GM19240 (cell line): ENCODE results near the gene TEAD3.

ENCODE experiments used
- DNase-seq: peaks from one replicate; pipeline ENCODE4 v3.0.0; 2011; ENCODE audit warnings: low spot score; ENCODE audit not compliant: insufficient read length

Gene TEAD3

GRCh38 chr6:35512740-35513139, 15.9 kb upstream of the TEAD3 start, which contains the start of gene TULP1:
TULP1 (minus strand) TSS chr6:35512896; CDS start chr6:35512858, 38 bp downstream.
- DNase-seq = no peak

GRCh38 chr6:35512006-35512405, 15.1 kb upstream of the TEAD3 start:
- DNase-seq = no peak

- DNase-seq = no peak
These were observed 14.7 kb upstream of the TEAD3 start for GRCh38 chr6:35511562-35511941.

- DNase-seq = no peak
These were observed 14.2 kb upstream of the TEAD3 start for GRCh38 chr6:35510916-35511561.

- no peak for DNase-seq
These were observed 11.7 kb upstream of the TEAD3 start for GRCh38 chr6:35508542-35508941.

- no peak for DNase-seq
These were observed 11.1 kb upstream of the TEAD3 start for GRCh38 chr6:35508027-35508426.

- no peak for DNase-seq
These were observed 10.3 kb upstream of the TEAD3 start for GRCh38 chr6:35507221-35507620.

- no peak for DNase-seq
These were observed 9.7 kb upstream of the TEAD3 start for GRCh38 chr6:35506536-35506935.

- no peak for DNase-seq
These were observed 9.1 kb upstream of the TEAD3 start for GRCh38 chr6:35505999-35506412.

GRCh38 chr6:35503534-35503933, 6.7 kb upstream of the TEAD3 start:
- DNase-seq = no peak

GRCh38 chr6:35501784-35502183, 4.9 kb upstream of the TEAD3 start:
- no peak for DNase-seq

- no peak for DNase-seq
These were observed 3.9 kb upstream of the TEAD3 start for GRCh38 chr6:35500782-35501181.

- DNase-seq = no peak
These were observed 2.5 kb upstream of the TEAD3 start for GRCh38 chr6:35499372-35499771.

GRCh38 chr6:35498422-35499067, 1.7 kb upstream of the TEAD3 start:
- no peak for DNase-seq

- no peak for DNase-seq
These were observed 917 bp upstream of the TEAD3 start for GRCh38 chr6:35497571-35498421.

GRCh38 chr6:35496036-35496840, 641 bp downstream of the TEAD3 start:
- no peak for DNase-seq

- DNase-seq = no peak
These were observed 1.4 kb downstream of the TEAD3 start for GRCh38 chr6:35495258-35496035.

- DNase-seq = no peak
These were observed 2.7 kb downstream of the TEAD3 start for GRCh38 chr6:35494161-35494563.

GRCh38 chr6:35493307-35493983, 3.4 kb downstream of the TEAD3 start:
- no peak for DNase-seq

- no peak for DNase-seq
These were observed 4.0 kb downstream of the TEAD3 start for GRCh38 chr6:35492974-35493284.
